H1 (cell line): ENCODE measurements around the gene TNP1. TPM values are rescaled to one million over a fixed set of nuclear protein-coding genes. Genes with fewer than 3 reads are reported as not detected.

Source experiments
- RFX5 ChIP-seq: IDR thresholded peaks from 2 replicates; pipeline ENCODE4 v1.6.1; 2011; ENCODE audit warnings: low read depth, low read length, improper control_type of control experiment, borderline replicate concordance
- polyA plus RNA-seq, 7 experiments: library from polyadenylated mRNA; depleted of rRNA in 3 of 7; stranded (reverse) in 5 of 7; unstranded in 2 of 7; fragments of >200 nt in 5 of 7; fragments of 200-250 nt in 2 of 7; gene quantifications; 1 replicate in 5 of 7; 2 replicates in 1 of 7; 4 replicates in 1 of 7; pipeline versions ENCODE4 v1.2.1 to v1.2.3, GENCODE V29; 2011 to 2013; ENCODE audit warnings: missing spikeins in 2 of 7, mixed read lengths in 2 of 7
- total RNA-seq: library from RNA; stranded (reverse); fragmentation: NEBNext Ultra II Directional; extraction: Animal tissue kit (Norgen Biotek cat#: 25700); gene quantifications from 2 replicates; pipeline ENCODE4 v1.2.1, GENCODE V29; 2021
- TF ChIP-seq, protein P1 (sequence below): fragments of 300-600 bp; sonication (generic); IDR thresholded peaks from 2 replicates; pipeline ENCODE4 v1.7.1; 2012; ENCODE audit warnings: low read length, moderate library complexity, mild to moderate bottlenecking, inconsistent platforms; ENCODE audit not compliant: insufficient replicate concordance

The TNP1 gene
- total and polyA plus RNA-seq, 2 of the 8 experiments (the other 6 are each of a cell fraction or from before 2014, with no cell fraction given), result not detected

DNA sequence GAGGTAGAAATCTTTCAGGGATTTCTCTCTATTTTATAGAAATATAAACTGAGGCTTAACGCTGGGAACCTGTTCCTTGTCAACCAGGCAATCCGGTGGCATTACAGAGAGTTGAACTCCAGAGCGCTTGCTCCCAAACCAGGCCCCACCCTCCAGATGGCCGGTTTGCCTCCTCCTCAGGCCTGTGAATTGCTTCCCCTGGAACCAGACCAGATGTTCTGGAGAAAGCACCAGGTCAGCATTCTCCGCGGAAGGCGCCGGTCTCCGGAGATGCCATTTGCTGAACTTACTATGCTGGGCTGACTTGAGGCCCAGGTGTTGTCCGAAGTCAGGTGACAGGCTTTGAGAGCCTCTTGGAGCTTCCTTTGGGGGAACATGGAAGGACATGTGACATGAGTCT, 17.2 kb downstream of the TNP1 start (continued):
- TF ChIP-seq, protein P1, sequence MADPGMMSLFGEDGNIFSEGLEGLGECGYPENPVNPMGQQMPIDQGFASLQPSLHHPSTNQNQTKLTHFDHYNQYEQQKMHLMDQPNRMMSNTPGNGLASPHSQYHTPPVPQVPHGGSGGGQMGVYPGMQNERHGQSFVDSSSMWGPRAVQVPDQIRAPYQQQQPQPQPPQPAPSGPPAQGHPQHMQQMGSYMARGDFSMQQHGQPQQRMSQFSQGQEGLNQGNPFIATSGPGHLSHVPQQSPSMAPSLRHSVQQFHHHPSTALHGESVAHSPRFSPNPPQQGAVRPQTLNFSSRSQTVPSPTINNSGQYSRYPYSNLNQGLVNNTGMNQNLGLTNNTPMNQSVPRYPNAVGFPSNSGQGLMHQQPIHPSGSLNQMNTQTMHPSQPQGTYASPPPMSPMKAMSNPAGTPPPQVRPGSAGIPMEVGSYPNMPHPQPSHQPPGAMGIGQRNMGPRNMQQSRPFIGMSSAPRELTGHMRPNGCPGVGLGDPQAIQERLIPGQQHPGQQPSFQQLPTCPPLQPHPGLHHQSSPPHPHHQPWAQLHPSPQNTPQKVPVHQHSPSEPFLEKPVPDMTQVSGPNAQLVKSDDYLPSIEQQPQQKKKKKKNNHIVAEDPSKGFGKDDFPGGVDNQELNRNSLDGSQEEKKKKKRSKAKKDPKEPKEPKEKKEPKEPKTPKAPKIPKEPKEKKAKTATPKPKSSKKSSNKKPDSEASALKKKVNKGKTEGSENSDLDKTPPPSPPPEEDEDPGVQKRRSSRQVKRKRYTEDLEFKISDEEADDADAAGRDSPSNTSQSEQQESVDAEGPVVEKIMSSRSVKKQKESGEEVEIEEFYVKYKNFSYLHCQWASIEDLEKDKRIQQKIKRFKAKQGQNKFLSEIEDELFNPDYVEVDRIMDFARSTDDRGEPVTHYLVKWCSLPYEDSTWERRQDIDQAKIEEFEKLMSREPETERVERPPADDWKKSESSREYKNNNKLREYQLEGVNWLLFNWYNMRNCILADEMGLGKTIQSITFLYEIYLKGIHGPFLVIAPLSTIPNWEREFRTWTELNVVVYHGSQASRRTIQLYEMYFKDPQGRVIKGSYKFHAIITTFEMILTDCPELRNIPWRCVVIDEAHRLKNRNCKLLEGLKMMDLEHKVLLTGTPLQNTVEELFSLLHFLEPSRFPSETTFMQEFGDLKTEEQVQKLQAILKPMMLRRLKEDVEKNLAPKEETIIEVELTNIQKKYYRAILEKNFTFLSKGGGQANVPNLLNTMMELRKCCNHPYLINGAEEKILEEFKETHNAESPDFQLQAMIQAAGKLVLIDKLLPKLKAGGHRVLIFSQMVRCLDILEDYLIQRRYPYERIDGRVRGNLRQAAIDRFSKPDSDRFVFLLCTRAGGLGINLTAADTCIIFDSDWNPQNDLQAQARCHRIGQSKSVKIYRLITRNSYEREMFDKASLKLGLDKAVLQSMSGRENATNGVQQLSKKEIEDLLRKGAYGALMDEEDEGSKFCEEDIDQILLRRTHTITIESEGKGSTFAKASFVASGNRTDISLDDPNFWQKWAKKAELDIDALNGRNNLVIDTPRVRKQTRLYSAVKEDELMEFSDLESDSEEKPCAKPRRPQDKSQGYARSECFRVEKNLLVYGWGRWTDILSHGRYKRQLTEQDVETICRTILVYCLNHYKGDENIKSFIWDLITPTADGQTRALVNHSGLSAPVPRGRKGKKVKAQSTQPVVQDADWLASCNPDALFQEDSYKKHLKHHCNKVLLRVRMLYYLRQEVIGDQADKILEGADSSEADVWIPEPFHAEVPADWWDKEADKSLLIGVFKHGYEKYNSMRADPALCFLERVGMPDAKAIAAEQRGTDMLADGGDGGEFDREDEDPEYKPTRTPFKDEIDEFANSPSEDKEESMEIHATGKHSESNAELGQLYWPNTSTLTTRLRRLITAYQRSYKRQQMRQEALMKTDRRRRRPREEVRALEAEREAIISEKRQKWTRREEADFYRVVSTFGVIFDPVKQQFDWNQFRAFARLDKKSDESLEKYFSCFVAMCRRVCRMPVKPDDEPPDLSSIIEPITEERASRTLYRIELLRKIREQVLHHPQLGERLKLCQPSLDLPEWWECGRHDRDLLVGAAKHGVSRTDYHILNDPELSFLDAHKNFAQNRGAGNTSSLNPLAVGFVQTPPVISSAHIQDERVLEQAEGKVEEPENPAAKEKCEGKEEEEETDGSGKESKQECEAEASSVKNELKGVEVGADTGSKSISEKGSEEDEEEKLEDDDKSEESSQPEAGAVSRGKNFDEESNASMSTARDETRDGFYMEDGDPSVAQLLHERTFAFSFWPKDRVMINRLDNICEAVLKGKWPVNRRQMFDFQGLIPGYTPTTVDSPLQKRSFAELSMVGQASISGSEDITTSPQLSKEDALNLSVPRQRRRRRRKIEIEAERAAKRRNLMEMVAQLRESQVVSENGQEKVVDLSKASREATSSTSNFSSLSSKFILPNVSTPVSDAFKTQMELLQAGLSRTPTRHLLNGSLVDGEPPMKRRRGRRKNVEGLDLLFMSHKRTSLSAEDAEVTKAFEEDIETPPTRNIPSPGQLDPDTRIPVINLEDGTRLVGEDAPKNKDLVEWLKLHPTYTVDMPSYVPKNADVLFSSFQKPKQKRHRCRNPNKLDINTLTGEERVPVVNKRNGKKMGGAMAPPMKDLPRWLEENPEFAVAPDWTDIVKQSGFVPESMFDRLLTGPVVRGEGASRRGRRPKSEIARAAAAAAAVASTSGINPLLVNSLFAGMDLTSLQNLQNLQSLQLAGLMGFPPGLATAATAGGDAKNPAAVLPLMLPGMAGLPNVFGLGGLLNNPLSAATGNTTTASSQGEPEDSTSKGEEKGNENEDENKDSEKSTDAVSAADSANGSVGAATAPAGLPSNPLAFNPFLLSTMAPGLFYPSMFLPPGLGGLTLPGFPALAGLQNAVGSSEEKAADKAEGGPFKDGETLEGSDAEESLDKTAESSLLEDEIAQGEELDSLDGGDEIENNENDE, result no peak
- no peak for TF ChIP-seq RFX5
